ENCODE data around the gene CTU2.

Gene CTU2

DNA sequence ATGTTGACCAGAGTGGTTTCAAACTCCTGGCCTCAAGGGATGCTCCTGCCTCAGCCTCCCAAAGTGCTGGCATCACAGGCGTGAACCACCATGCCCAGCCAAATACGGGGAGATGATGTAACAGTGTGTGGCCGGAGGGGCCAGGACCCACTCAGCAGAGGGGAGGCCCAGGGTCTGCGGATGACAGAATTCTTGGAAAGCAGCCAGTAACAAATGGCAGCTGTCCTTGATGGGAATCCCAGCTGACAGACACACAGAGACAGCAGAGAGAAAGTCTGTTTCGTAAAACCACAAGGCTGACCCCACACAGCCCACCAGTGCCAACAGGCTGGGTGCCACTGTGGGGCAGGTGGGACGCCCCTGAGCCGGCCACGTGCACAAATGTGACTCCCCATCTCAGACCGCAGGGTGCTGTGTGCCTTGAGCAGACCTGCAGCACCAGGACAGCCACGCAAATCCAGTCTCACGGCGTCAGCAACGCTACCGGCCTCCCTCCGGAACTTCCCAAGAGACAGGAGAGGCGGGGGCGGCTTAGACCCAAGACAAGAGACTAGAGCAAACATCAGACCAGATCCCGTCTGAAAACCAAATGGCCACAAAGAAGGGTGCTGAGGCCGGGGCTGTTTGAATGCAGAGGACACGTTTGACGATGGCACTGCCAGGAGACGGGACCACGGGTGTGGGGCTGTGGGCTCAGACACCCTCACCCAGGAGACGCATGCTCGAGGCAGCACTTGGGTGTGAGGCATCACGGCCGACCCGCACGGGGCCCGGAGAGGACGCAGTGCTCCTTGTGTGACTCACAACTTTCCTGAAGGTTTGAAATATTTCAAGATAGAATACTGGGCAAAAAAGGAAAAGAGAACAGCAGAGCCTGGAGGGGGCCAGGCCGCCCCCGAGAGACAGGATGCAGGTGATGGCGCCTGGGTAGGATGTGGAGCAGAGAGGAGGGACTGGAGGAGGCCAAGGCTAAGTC is 24.6 kb downstream of the CTU2 start:
- DNase-seq (ENCODE audit: low read depth), result no peak

DNA sequence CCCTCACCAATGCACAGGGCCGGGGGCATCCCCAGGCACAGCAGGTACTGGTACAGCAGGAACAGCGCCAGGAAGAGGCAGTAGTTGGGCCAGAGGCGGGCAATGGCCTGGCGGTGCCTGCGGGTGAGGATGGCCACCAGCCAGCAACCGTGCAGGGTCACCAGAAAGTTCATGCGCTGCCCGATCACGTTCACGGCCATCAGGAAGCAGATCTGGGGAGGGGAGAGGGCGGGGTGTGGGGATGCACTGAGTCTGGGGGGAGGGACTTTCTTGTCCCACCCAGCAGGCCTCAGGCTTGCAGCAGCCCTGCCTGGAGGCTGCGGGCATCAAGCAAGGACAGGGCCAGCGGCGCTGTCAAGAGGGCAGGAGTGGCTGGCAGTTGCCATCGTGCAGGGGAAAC is 25.4 kb downstream of the CTU2 start:
- no peak for DNase-seq (ENCODE audit: low read depth)

DNA sequence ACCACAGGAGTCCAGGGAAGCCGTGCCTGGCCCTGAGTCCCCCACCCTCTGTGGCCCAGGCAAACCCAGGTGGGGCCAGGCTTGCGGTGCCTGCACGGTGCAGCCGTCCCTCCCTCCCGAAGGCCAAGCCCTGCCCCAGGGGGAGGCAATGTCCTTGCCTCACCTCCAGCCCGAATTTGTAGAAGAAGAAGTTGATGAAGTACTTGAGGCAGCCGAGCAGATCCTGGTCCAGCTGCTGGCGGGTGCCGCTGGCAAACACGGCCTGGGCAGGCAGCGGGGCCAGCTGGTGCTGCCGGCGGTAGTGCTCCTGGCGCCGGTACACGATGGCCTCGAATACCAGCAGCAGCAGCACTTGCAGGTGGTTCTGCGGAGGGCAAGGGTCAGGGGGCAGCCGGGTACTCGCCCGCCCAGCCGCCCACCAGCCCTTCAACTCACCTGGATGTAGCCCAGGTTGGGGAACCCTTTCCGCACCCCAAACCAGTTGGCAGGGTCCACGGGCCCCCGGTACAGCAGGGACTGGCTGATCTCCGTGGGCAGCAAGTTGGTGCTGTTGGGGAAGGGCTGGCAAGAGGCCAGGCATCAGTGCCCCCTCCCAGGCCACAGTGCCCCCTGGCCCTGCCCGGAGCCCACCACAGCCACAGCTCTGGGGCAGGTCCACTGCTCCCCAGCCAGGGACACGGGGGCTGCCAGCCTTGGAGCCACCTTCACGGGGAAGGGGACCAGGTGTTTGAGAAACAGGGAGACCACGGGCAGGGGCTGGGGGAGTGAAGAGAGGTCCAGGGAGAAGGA is 26.1 kb downstream of the CTU2 start:
- DNase-seq (ENCODE audit: low read depth), result no peak

DNA sequence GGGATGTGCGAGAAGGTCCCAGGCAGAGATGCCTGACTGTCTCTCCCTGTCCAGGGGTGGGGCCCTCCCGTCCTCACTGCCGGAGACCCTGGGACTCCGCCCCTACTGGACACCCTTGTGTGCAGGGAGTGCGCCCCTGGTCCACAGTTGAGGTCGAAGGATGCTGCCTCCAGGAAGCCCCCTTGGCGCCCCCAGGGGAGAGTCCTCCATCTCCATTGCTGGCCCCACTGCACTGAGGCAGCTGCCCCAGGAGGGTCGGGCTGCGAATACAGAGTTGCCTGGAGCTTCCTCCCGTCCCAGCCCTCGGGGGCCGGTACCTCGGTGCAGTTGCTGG is 26.6 kb downstream of the CTU2 start:
- no peak for DNase-seq (ENCODE audit: low read depth)

DNA sequence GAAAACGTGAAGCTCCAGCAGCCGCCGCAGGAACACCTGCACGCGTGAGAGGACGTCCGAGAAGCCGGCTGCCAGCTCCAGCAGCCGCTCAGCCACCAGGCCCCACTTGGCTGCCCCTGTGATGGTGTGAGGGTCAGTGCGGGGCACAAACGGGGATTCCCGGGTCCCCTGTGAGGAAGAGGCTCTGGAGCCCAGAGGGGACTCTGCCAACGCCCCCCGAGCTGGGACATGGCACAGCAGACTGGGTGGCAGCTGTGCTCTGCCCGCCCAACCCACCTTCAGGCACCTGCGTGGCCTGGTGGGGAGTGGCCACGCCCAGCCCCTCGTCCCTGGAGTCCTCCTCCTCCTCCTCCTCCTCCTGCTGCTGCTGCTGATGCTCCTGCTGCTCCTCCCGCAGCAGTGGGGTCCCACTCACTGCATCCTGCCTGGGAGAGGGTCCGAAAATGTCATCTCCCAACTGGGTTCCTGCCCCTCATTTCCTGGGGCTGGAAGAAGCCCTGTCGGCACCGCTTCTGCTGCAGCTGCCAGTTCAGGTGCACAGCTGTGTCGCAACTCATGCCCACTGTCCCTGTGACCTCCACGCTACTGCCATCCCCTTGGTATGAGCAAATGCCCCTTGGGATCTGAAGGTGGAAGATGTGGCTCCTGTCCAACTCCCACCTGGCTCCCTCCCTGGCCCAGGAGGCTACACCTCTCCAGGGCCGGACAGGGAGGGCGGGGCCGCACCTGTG is 27.5 kb downstream of the CTU2 start:
- DNase-seq (ENCODE audit: low read depth), result no peak

DNA sequence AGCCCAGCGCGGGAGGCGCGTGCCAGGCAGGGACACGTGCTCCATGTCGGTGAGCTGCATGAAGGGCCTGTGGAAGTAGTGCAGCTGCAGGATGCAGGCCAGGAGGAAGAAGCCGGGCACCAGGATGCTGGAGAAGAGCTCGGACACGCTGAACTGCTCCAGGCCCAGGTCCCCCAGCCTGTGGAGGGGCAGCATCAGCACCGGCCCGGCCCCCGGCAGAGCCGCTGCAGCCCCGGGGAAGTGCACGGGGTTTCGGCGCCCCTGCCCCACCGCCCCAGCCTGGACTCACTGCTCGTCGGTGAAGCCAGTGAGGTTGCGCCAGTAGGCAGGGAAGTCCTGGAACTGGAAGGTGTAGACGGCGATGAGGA is 28.0 kb downstream of the CTU2 start:
- no peak for DNase-seq (ENCODE audit: low read depth)

DNA sequence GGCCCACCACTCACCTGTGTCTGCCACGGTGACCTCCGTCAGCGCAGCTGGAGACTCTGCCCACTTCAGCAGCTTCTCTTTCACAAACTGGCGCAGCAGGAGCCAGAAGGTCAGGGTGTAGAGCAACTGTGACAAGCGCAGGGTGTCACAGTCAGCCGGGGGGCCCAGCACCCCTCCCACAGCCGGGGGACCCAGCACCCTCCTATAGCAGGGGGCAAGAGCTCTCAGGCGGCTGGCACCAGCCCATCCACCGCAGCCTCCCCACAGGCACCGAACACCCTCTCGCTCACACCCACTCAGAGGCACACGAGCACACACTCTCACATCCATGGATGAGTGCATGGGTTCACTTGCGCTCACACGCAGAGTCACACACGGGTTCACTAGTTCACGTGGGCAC is 28.8 kb downstream of the CTU2 start:
- no peak for DNase-seq (ENCODE audit: low read depth)

DNA sequence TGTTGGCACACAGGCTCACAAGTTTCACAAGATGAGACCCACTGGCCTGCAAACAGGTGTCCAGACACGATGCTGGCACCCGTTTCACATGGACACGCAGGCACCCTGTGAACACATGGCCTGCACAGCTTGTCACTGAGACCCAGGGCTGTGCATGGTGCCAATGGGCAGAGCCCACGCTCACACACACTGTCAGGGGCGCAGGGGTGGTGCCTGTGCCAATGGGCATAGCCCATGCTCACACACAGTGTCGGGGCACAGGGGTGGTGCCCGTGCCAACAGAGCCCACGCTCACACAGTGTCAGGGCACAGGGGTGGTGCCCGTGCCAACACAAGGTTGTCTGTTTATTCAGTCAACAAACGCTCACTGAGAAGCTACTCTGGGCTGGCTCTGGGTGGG is 29.3 kb downstream of the CTU2 start:
- no peak for DNase-seq (ENCODE audit: low read depth)

DNA sequence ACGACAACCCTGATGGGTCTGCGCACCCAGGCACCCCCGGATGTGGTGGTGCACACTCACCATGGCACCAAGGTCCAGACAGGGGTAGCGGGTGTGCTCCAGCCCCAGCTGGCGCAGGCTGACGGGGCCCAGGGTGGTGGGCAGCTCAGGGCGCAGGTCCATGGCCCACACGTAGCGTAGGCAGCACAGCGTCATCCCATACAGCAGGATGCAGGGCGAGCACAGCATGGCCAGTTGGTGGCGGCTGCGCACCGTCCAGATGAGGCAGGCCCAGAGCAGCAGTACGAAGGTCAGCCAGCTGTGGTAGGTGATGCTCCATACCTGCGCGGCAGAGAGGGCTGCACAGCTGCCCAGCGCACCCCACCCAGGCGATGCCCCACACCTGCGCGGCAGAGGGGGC is 29.8 kb downstream of the CTU2 start:
- no peak for DNase-seq (ENCODE audit: low read depth)

DNA sequence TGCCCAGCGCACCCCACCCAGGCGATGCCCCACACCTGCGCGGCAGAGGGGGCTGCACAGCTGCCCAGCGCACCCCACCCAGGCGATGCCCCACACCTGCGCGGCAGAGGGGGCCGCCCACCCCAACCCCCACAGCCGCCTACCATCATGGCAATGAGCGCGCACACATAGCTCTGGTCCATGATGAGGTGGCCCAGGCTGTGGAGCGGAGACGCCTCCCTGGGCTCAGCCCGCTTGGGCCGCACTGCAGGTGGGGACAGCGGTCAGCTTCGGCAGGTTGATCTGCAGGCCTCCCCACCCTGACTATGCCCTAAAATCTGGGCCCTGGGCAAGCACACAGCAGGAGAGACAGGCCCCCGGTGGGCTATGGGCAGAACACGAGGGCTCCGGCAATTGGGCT is 30.2 kb downstream of the CTU2 start:
- DNase-seq (ENCODE audit: low read depth), result no peak

DNA sequence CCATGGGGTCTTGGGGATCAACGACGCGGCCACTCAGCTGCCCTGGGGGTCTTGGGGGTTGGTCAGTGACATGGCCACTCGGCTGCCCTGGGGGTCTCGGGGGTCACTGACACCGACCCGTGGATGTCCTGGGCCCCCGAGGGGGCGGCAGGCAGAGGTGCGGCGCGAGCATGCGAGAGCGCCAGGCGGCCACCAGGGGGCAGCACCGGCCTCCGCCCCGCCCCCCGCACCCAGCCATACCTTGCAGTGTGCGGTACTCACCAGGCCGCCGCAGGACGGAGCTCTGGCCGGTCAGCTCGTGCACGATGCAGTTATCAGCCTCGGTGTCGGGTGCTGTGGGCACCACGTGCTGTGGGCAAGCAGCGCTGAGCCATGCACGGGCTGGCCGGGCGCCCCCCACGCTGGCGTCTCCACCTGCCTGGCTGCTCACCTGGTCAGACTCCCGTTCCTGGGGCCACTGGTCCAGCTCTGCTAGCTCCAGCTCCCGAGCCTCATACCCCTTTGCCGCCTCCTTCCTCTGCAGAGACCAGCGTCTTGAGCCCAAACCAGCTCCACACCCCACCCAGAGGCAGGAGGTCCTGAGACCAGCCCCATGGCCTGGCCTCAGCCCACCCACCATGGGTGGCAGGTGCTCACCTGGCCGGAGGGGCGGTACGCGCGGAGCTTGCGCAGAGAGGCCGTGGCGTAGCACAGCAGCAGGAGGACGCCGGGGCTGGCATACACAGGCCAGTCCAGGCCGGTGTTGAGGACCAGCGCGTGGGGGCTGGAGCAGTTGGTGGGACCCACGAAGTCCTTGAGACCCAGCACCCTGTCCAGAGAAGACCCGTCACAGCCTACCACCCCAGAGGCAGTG is 31.2 kb downstream of the CTU2 start:
- DNase-seq (ENCODE audit: low read depth), result peak; percentile 23

DNA sequence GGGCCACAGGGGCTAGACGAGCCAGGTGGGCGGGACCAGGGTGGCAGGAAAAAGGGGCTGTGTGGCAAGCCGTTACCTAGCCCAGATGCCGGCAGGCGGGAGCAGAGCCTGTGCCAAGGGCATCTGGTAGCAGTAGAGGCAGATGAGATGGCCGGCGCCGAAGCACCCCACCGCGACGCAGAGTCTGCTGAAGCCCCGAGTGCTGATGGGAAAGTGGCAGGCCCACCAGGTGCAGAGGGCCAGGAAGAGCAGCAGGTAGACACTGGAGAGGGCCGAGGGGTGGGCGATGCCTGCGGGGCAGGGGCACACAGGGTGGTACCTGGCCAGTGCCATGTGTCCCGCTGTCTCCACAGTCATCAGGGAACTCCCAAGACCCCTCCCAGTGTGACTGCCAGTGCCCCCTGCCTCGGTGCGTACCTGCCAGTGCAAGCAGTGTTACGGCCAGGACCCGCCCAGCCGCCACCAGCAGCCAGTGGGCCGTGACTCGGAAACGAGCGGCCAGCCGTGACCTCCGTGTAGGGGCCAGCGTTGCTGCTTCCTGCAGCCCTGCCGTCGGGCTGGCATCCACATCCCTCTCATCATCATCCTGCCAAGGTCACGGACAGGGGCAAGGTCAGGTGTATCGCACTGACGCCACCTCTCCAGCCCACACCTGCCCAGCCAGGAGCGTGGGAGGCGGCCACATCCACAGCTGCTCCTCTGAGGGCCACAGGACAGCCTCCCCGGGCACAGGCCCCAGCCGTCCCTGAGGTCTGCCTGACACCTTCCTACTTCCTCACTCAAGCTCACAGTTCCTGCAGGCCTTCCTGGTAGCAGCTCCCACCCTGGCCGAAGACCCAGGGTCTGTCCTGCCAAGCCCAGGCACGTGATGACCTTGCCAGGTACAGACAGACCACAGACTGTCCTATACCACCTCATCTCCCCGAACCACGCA is 32.1 kb downstream of the CTU2 start:
- DNase-seq (ENCODE audit: low read depth), result no peak

DNA sequence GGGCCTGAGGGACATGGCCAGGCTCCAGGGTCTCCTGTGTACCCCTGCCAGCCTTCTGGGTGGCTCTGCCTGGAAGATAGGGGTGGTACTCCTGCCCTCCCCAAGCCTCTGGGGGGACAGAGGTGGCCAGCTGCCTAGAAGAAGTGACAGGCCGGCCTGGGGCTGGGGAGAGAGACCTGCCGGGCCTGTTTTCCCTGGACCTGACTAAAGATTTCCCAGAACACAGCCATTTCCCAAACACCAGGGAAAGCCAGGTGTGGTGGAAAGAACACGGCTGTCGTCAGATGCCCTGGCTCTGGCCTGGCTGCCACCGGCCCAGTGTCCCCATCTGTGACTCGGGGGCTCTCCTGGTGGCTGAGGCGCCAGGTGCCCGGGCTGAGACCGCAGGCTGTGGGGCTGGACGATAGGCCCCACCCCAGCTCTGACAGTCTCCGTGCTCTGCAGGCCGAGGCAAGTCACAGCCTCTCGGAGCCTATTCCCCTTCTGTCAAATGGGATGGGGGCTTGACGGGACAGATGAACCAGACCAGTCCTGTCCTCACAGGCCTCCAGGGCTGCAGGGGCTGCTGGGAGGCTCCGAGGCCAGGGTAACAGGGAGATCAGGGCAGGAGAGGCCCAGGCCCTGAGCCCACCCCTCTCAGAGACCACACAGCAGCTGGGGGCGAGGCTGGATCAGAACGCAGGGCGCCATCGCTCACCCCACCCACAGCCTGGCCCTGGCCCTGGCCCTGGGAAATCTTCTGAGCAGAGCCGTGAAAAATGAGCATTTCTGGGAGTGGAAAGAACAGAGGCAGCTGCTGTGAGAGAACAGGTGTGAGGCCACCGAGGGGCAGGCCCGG is 33.1 kb downstream of the CTU2 start:
- DNase-seq (ENCODE audit: low read depth), result no peak

DNA sequence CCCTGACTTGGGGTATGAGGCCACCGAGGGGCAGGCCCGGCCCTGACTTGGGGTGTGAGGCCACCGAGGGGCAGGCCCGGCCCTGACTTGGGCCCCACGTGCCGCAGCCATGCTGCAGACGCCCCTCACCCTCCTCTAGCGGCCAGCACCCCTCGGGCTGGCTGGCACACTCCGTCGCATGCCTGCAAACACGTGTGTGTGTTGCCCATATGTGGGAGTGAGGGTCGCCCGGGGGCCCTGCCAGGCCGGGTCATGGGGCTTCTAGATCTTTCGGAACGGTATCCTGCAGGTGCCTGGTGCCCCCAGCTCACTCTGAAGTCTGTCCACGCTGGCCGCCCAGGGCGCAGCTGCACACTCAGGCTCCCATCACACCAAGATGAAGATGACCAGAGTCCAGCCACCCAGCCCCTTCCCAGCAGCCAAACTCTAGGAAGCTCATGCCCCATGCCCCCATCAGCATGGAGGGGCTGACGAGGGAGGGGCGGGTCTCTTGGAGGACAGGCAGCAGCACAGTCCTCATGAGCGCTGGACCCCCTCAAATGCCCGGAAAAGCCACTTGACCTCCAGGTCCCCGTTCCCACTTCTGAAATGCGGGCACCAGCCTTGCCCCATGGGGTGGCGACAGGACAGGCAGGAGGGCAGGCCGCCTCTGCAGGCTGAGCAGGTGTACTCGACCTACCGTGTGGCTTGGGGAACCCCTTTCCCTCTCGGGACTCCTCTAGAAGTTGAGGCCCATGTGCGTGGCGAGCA is 33.8 kb downstream of the CTU2 start:
- DNase-seq (ENCODE audit: low read depth), result no peak

DNA sequence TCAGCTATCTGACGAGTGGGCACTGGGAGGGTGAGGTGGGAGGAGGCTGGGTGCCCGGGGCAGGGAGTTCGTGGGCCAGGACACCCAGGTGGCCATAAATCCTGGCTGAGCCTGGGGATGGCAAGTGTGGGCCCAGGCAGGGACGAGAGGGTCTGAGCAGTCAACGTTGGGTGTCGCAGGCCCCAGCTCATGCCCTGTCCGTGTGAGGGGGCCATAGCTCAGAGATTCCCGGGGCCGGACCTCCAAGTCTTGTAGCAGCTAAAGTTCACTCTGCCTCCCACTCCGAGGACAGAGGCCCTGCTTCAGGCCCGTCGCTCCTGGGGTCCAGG is 34.4 kb downstream of the CTU2 start:
- no peak for DNase-seq (ENCODE audit: low read depth)

DNA sequence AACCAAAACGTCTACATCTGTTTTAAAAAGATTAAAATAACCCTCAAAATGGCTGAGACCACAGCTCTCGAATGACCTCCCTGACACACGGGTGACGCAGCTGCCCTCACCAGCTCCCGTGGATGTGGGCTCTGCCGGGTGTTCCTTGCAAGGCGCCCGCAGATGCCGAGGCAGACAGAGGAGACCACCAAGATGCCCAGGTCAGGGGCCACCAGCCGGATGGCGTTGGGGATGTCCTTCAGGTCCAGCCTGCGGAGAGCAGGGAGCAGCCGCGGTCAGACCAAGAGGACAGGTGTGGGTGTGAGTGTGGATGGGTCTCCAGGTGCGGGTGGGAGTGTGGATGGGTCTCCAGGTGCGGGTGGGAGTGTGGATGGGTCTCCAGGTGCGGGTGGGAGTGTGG is 35.1 kb downstream of the CTU2 start:
- no peak for DNase-seq (ENCODE audit: low read depth)

DNA sequence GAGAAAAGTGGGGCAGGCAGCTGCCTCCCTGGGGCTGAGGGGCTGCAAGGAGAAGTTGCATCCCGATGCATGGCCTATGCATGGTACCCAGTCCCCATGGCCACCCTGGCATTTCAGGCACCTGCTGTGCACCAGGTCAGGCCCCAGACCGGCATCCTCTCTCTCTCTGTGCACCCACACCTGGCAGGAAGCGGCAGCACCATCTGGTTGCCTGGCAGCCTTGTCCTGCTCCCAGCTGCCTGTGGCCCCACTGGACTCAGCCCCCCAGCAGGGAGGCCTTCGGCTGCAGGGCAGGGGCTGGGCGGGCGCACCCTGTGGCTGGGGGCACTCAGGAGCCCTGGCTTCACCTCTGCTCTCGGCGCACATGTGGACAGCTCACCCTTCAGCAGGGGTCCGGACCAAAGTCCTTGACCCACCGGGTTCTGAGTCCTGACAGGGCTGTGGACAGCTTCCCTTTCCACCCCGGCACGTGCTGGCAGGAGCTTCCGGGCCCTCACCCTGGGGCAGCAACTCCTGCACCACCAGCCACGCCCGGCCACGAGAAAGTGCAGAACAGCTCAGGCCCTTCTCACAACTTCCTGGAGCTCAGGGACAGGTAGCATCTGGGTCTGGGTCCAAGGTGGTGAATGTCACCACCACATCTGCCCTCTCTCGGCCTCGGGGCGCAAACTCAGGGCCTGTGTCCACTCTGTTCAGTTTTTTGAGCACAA is 36.7 kb downstream of the CTU2 start:
- DNase-seq (ENCODE audit: low read depth), result no peak

All from stimulated activated CD8-positive, alpha-beta memory T cell treated with anti-CD3 and anti-CD28 coated beads, Interleukin-7, amount 100 ng/mL, for 24 hours (primary cell).